GM13977 (cell line): ENCODE data around the gene PDGFB.

ENCODE experiments used
- DNase-seq: peaks from one replicate; pipeline ENCODE4 v3.0.0; 2012; ENCODE audit warnings: low spot score
- CTCF ChIP-seq: IDR thresholded peaks from 2 replicates; pipeline ENCODE4 v1.5.1; 2012; ENCODE audit warnings: mild to moderate bottlenecking, control low read depth; ENCODE audit not compliant: insufficient read depth; ENCODE audit errors: extremely low read depth, missing control alignments
- in situ Hi-C: fragments of 300-500 bp; cut with MboI; formaldehyde crosslinking; loops from one replicate; pipeline ENCODE4 v1.12.0; 2022; ENCODE audit warnings: low sequenced_read_pairs, low pct_unique_long_range_greater_than_20kb, mixed read lengths, inconsistent platforms; ENCODE audit not compliant: unreplicated experiment

PDGFB gene

GRCh38 chr22:39207141-39208012 is 37.4 kb downstream of the PDGFB start:
- in situ Hi-C loops: no loop called here
- no peak for DNase-seq
- no peak for TF ChIP-seq CTCF

- no peak for DNase-seq
- no peak for TF ChIP-seq CTCF
- in situ Hi-C loops: no loop called here
Observed at GRCh38 chr22:39206491-39206890, 38.3 kb downstream of the PDGFB start.

DNA sequence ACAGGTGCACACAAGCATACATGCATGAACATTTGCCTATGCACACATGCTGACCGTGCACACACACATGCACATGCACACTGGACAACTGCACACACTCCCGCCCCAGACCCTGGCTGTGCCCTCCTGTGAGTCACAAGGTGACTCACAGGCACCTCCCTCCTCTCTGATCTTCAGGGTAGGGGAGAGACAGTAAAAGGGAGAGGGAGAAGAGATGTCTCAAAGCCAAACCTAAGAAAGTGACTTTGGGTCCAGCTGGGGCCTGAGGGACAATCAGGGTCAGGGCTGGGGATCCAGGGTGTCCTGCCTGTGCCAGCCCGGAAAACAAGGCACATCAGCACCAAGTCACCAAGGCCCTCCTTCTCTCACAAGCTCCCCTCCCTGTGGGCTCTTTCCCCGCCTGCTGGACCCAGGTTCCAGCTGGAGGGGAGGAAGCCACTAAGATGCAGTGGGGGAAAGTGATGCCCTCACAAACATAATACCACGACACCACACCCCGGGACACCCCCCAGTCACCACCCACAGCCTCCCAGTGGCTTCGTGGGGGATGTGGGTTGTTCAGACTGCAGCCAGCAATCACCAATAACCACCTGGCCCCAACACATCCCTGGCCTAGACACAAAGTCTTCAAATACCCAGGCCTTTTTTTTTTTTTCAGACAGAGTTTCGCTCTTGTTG is 39.3 kb downstream of the PDGFB start:
- TF ChIP-seq CTCF: no peak
- DNase-seq: no peak
- in situ Hi-C loops: no loop called here

- in situ Hi-C loops: no loop called here
- DNase-seq: no peak
- no peak for TF ChIP-seq CTCF
Observed at GRCh38 chr22:39204216-39204615, 40.6 kb downstream of the PDGFB start.

- no peak for TF ChIP-seq CTCF
- DNase-seq: no peak
- in situ Hi-C loops: no loop called here
Observed at GRCh38 chr22:39197578-39197977, 47.2 kb downstream of the PDGFB start.

DNA sequence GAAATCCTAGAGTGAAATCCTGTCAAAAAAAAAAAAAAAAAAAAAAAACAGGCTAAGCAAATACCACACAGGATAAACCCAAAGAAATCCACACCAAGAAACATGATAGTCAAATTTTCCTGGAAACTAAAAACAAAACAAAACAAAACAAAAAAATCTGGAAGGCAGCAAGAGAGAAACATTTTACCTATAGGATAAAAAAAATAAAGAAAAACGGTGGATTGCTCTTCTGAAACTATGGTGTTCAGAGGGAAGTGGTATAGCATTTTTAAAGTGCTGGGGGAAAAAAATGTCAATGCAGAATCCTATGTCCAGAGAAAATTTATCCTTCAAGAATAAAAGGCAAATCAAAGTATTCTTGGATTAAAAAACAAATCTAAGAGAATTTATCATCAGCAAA is 50.7 kb downstream of the PDGFB start:
- in situ Hi-C loops: no loop called here
- no peak for TF ChIP-seq CTCF
- no peak for DNase-seq
